ENCODE measurements around the gene MOCS3.

DNA sequence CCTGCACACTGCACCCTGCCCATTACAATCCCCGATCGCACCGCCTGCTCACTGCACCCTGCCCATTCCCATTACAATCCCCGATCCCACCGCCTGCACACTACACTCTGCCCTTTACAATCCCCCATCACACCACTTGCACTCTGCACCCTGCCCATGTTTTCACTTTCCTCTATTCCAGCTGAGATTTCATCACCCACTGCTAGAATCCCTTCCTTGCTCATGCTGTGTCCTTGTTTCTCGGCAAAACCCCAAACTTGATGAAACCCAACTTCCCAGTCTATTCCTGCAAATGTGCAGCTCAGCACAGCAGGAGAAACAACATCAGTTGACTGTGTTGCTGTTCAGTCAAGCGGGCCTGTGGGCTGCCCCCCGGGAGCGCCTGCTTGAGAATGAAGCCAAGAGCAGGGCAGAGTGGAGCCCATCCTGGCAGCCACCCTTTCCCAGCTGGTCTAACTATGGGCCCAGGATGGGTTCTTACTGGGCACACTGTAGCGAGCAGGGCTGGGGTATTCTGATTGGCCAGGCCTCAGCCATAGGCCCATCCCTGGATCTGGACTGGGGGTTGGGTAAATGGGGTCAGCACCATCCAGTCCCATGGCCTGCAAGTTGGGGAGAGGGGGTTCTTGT, 17.2 kb downstream of the MOCS3 start:
- TF ChIP-seq, protein P1, sequence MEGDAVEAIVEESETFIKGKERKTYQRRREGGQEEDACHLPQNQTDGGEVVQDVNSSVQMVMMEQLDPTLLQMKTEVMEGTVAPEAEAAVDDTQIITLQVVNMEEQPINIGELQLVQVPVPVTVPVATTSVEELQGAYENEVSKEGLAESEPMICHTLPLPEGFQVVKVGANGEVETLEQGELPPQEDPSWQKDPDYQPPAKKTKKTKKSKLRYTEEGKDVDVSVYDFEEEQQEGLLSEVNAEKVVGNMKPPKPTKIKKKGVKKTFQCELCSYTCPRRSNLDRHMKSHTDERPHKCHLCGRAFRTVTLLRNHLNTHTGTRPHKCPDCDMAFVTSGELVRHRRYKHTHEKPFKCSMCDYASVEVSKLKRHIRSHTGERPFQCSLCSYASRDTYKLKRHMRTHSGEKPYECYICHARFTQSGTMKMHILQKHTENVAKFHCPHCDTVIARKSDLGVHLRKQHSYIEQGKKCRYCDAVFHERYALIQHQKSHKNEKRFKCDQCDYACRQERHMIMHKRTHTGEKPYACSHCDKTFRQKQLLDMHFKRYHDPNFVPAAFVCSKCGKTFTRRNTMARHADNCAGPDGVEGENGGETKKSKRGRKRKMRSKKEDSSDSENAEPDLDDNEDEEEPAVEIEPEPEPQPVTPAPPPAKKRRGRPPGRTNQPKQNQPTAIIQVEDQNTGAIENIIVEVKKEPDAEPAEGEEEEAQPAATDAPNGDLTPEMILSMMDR (IDR thresholded peaks at IDR 0.05) = no peak
- TF ChIP-seq EP300 (IDR thresholded peaks at IDR 0.05) = no peak

Measured in sigmoid colon (tissue), 4 donors.